C4-2B (cell line): ENCODE results near the gene SOX1.

Source experiments
- H3K27ac ChIP-seq: fragments of 450-650 bp; 2 replicates; pipeline ENCODE4 v1.5.1; 2017
- CTCF ChIP-seq: fragments of 450-650 bp; conservative IDR thresholded peaks from 2 replicates; pipeline ENCODE4 v1.5.1; 2017; ENCODE audit warnings: mild to moderate bottlenecking
- ZFX ChIP-seq: fragments of 450-650 bp; IDR thresholded peaks from 2 replicates; pipeline ENCODE4 v1.6.1; 2017

SOX1 gene

GRCh38 chr13:112055915-112056269 lies 11.1 kb upstream of the SOX1 start:
- H3K27ac ChIP-seq = no peak overlapping the region
- TF ChIP-seq CTCF = no peak
- no peak for TF ChIP-seq ZFX

GRCh38 chr13:112056284-112056727 lies 10.6 kb upstream of the SOX1 start:
- H3K27ac ChIP-seq = no peak overlapping the region
- TF ChIP-seq ZFX = no peak
- TF ChIP-seq CTCF = no peak

GRCh38 chr13:112056739-112057438 lies 10.1 kb upstream of the SOX1 start:
- no peak overlapping the region for H3K27ac ChIP-seq
- TF ChIP-seq ZFX (no peak), CTCF (no peak)

GRCh38 chr13:112057439-112057735 lies 9.6 kb upstream of the SOX1 start:
- H3K27ac ChIP-seq = no peak overlapping the region
- TF ChIP-seq ZFX = no peak
- no peak for TF ChIP-seq CTCF

GRCh38 chr13:112057736-112058518 lies 9.0 kb upstream of the SOX1 start:
- TF ChIP-seq CTCF = no peak
- TF ChIP-seq ZFX = no peak
- H3K27ac ChIP-seq = no peak overlapping the region

GRCh38 chr13:112058519-112058873 lies 8.5 kb upstream of the SOX1 start:
- no peak overlapping the region for H3K27ac ChIP-seq
- no peak for TF ChIP-seq CTCF
- no peak for TF ChIP-seq ZFX

GRCh38 chr13:112058941-112059340 lies 8.0 kb upstream of the SOX1 start:
- no peak overlapping the region for H3K27ac ChIP-seq
- no peak for TF ChIP-seq ZFX
- no peak for TF ChIP-seq CTCF
